Activated effector memory CD4-positive, alpha-beta T cell treated with Interleukin-2 at 50 U/mL for 16 hours (primary cell): ENCODE results near the gene CSRP3.

Experiments used
- DNase-seq: peaks from one replicate; pipeline ENCODE4 v3.0.0-alpha.2; 2020

CSRP3 gene

GRCh38 chr11:19225123-19225522 lies 23.3 kb upstream of the CSRP3 start:
- DNase-seq, result no peak

- DNase-seq, result no peak
Observed at GRCh38 chr11:19220903-19221724, 19.3 kb upstream of the CSRP3 start.

- DNase-seq, result no peak
Observed at GRCh38 chr11:19218786-19219460, 17.1 kb upstream of the CSRP3 start.

GRCh38 chr11:19218216-19218615 lies 16.4 kb upstream of the CSRP3 start:
- DNase-seq, result no peak

GRCh38 chr11:19216709-19217374 lies 15.1 kb upstream of the CSRP3 start:
- DNase-seq, result no peak

GRCh38 chr11:19216021-19216420 lies 14.2 kb upstream of the CSRP3 start:
- no peak for DNase-seq

GRCh38 chr11:19209617-19210370 lies 8.0 kb upstream of the CSRP3 start:
- no peak for DNase-seq

- no peak for DNase-seq
Observed at GRCh38 chr11:19208959-19209546, 7.3 kb upstream of the CSRP3 start.

GRCh38 chr11:19208181-19208580 lies 6.4 kb upstream of the CSRP3 start:
- DNase-seq, result no peak

- DNase-seq, result no peak
Observed at GRCh38 chr11:19204836-19205235, 3.1 kb upstream of the CSRP3 start.

- no peak for DNase-seq
Observed at GRCh38 chr11:19200410-19201201, 1.2 kb downstream of the CSRP3 start.

GRCh38 chr11:19199771-19200170 lies 2.0 kb downstream of the CSRP3 start:
- no peak for DNase-seq

GRCh38 chr11:19199048-19199447 lies 2.7 kb downstream of the CSRP3 start:
- DNase-seq, result no peak

GRCh38 chr11:19196432-19196831 lies 5.4 kb downstream of the CSRP3 start:
- no peak for DNase-seq

GRCh38 chr11:19194620-19195308 lies 7.0 kb downstream of the CSRP3 start:
- DNase-seq, result no peak

- DNase-seq, result no peak
Observed at GRCh38 chr11:19193916-19194315, 7.9 kb downstream of the CSRP3 start.

- no peak for DNase-seq
Observed at GRCh38 chr11:19191530-19192169, 10.1 kb downstream of the CSRP3 start.

GRCh38 chr11:19187833-19188258 lies 13.9 kb downstream of the CSRP3 start:
- no peak for DNase-seq

- no peak for DNase-seq
Observed at GRCh38 chr11:19187114-19187832, 14.5 kb downstream of the CSRP3 start.

- DNase-seq, result no peak
Observed at GRCh38 chr11:19185516-19186052, 16.2 kb downstream of the CSRP3 start.
